Uterus (tissue), 4 donors: ENCODE results near the gene NOP53. TPM values are rescaled to one million over a fixed set of nuclear protein-coding genes. Genes with fewer than 3 reads are reported as not detected.
"Not testable (repeated sequence)": the region's sequence is repeated elsewhere in the genome, so short reads cannot be mapped to it uniquely, and the experiment has no call there.

Source experiments
- DNase-seq, 2 donors: peaks; one replicate each; pipeline ENCODE4 v3.0.0-alpha.2; 2019 to 2020
- H3K27ac ChIP-seq, 2 donors: fragments of 200-600 bp; sonication (generic); 1 replicate in 1 of 2; 2 replicates in 1 of 2; pipeline ENCODE4 v1.5.1; 2016 to 2018
- H3K27me3 ChIP-seq, 2 donors: fragments of 200-600 bp; sonication (generic); one replicate each; pipeline ENCODE4 v1.5.1; 2018 to 2019; ENCODE audit warnings: control low read depth in 1 of 2
- H3K36me3 ChIP-seq, 2 donors: fragments of 200-600 bp; sonication (generic); one replicate each; pipeline ENCODE4 v1.5.1; 2019; ENCODE audit warnings: control low read depth in 1 of 2
- H3K4me1 ChIP-seq, 2 donors: fragments of 200-600 bp; sonication (generic); one replicate each; pipeline ENCODE4 v1.5.1; 2018 to 2019; ENCODE audit warnings: control low read depth in 1 of 2
- H3K4me3 ChIP-seq, 2 donors: fragments of 200-600 bp; sonication (generic); 1 replicate in 1 of 2; 2 replicates in 1 of 2; pipeline ENCODE4 v1.5.1; 2018 to 2019; ENCODE audit warnings: mild to moderate bottlenecking in 1 of 2
- H3K9me3 ChIP-seq, 2 donors: fragments of 200-600 bp; sonication (generic); one replicate each; pipeline ENCODE4 v1.5.1; 2019; ENCODE audit warnings: control low read depth in 1 of 2
- POLR2A ChIP-seq, 2 donors: fragments of 450-650 bp; IDR thresholded peaks; one replicate each; pipeline ENCODE4 v1.6.1; 2016; ENCODE audit warnings: antibody characterized with exemption in 2 of 2, mild to moderate bottlenecking in 1 of 2, moderate library complexity in 1 of 2
- intact Hi-C: fragments of 100-400 bp; cut with DNase I; formaldehyde crosslinking; loops from one replicate; pipeline ENCODE4 v1.15.1; 2023; ENCODE audit warnings: low total_unique reads
- total RNA-seq, 4 donors: library from RNA; depleted of rRNA in 3 of 4; stranded (reverse); fragments of >200 nt in 3 of 4; gene quantifications; one replicate each; pipeline versions ENCODE4 v1.1.0 to v1.2.4, GENCODE V29; 2014 to 2023
- TF ChIP-seq, protein P1 (sequence below), 4 experiments: fragments of 200-600 bp in 2 of 4; fragments of 450-650 bp in 2 of 4; sonication (generic) in 2 of 4; IDR thresholded peaks; one replicate each; pipeline ENCODE4 v1.5.1; 2016 to 2019; ENCODE audit warnings: antibody characterized with exemption in 4 of 4, mild to moderate bottlenecking in 2 of 4, moderate library complexity in 1 of 4
- donor health status: DM: yes; HTN: yes; CAD: no.

Gene NOP53
- total RNA-seq, 4 donors from 2014 or later: 116 to 555 (median 444) TPM

DNA sequence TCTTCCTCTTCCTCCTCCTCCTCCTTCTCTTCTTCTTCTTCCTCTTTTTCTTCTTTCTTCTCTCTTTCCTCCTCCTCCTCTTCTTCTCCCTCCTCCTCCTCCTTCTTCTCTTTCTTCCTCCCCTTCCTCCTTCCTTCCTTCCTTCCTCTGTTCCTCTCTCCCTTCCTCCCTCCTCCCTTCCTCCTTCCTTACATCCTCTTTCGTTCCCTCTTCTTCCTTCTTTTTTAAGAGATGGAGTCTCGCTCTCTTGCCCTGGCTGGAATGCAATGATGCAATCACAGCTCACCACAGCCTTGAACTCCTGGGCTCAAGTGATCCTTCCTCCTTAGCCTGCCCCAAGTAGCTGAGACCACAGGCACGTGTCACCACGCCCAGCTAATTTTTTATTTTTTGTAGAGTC is 18.9 kb upstream of the NOP53 start:
- Histone ChIP-seq H3K27me3 (no peaks in the 10 kb centered on the region), H3K9me3 (no peaks in the 10 kb centered on the region), H3K4me1 (peaks cover 5 to 24% of the 10 kb centered on the region in 2 donors), H3K27ac (peak overlapping the region; percentile 46 to 63), H3K36me3 (no peaks in the 10 kb centered on the region), H3K4me3 (no peak overlapping the region)
- DNase-seq: no peak
- TF ChIP-seq, protein P1, sequence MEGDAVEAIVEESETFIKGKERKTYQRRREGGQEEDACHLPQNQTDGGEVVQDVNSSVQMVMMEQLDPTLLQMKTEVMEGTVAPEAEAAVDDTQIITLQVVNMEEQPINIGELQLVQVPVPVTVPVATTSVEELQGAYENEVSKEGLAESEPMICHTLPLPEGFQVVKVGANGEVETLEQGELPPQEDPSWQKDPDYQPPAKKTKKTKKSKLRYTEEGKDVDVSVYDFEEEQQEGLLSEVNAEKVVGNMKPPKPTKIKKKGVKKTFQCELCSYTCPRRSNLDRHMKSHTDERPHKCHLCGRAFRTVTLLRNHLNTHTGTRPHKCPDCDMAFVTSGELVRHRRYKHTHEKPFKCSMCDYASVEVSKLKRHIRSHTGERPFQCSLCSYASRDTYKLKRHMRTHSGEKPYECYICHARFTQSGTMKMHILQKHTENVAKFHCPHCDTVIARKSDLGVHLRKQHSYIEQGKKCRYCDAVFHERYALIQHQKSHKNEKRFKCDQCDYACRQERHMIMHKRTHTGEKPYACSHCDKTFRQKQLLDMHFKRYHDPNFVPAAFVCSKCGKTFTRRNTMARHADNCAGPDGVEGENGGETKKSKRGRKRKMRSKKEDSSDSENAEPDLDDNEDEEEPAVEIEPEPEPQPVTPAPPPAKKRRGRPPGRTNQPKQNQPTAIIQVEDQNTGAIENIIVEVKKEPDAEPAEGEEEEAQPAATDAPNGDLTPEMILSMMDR (IDR thresholded peaks at IDR 0.05): no peak
- TF ChIP-seq POLR2A (IDR thresholded peaks at IDR 0.05): no peak
- intact Hi-C loops: no loop called here

DNA sequence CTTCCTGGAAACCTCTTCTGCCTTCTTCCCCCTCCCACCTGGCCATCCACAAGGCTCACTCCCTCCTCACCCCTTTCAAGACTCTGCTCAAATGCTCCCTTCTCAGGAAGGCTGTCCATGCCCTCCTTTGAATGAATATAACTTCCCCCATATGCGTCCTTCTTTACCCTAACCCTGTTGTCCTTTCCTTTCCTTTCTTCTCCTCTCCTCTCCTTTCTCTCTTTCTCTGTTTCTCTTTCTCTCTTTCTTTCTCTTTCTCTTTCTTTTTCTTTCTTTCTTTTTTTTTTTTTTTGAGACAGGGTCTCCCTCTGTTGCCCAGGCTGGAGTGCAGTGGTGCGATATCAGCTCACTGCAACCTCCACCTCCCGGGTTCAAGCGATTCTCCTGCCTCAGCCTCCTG is 17.1 kb upstream of the NOP53 start:
- H3K9me3 ChIP-seq, DNase-seq, intact Hi-C loops, H3K36me3 ChIP-seq, H3K4me3 ChIP-seq, H3K27me3 ChIP-seq: not testable (repeated sequence)
- Histone ChIP-seq H3K4me1 (peaks cover 5 to 24% of the 10 kb centered on the region in 2 donors), H3K27ac (peak overlapping the region; percentile 88 to 94)

DNA sequence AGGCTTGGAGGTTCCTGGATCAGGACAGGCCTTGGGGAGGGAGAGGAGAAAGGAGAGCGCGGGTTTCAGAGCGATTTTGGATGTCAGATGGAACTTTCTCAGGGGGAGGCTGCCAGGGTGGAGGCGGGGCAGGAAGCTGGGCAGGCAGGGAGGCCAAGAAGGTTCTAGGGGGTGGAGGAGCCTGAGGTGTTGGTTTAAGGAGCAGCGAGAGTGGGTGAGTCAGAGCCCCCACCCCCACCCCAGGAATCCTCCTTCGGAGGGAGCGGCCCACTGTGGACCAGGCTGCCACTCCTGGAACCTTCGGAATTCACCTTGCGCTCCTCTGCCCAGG is 15.9 kb upstream of the NOP53 start:
- Histone ChIP-seq H3K27ac (peak overlapping the region; percentile 88 to 94), H3K9me3 (no peaks in the 10 kb centered on the region), H3K4me1 (peaks cover 5 to 19% of the 10 kb centered on the region in 2 donors), H3K27me3 (no peaks in the 10 kb centered on the region), H3K4me3 (peak overlapping the region; percentile 6 to 8), H3K36me3 (no peaks in the 10 kb centered on the region)
- DNase-seq: peak; percentile 79 to 87
- TF ChIP-seq, protein P1 (IDR thresholded peaks at IDR 0.05): no peak
- TF ChIP-seq POLR2A (IDR thresholded peaks at IDR 0.05): no peak
- intact Hi-C loops: no loop called here

DNA sequence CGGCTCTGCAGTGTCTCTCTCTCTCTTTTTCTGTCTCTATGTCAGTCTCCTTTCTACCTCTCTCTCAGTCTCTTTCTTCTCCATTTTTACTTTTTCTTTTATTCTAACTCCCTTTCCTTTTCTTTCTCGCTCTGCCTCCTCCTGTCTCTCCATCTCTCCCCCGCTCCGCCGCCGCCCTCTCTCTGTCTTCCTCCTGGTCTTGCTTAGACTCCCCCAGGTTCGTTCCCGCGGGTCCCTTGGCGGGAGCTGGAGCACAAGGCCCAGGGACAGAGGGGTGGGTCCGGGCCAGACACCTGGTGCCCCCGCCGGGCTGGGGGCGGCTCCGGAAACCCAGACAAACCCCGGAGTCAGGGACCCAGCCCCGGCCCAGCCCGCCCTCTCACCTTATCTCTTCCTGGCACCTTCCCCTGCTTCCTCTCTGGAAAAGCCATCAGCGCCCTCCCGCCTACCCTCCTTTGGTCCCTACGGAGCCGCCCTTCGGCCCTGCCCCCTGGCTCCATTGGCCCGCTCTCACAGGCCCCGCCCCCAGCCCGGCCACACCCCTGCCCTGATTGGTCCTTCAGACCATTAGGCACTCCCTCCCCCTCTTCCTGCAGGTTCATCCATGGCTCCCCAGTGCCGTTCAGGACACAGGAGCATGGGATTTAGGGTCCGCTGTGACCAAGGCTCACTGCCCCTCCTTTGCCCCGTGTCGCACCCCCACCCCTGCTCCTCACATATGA is 15.4 kb upstream of the NOP53 start:
- TF ChIP-seq, protein P1 (IDR thresholded peaks at IDR 0.05): no peak
- TF ChIP-seq POLR2A (IDR thresholded peaks at IDR 0.05): no peak
- H3K36me3 ChIP-seq: no peaks in the 10 kb centered on the region
- intact Hi-C loops: no loop called here
- peaks cover 5 to 19% of the 10 kb centered on the region in 2 donors for H3K4me1 ChIP-seq
- H3K27ac ChIP-seq: peak overlapping the region; percentile 88 to 94
- H3K27me3 ChIP-seq: no peaks in the 10 kb centered on the region
- peak; percentile 68 to 79 for DNase-seq
- no peaks in the 10 kb centered on the region for H3K9me3 ChIP-seq
- H3K4me3 ChIP-seq: peak overlapping the region; percentile 6 to 8

DNA sequence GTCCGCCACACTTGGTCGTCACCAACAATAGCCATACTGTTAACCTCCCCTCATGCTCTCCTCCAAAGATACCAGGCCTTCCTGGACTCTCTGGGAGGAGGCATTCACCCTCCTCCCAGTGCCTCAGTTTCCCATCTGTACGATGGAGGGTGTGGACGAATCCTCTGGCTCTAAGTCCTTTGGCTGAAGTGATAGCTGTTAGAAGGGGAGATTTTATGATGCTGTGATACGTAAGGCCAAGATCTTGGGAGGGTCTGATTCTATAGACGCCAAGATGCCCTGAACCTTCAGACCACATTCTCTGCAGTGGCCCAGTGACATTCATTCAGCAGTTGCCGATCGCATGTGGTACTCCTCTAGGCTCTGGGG is 14.8 kb upstream of the NOP53 start:
- intact Hi-C loops: no loop called here
- no peak for DNase-seq
- TF ChIP-seq POLR2A (IDR thresholded peaks at IDR 0.05): no peak
- TF ChIP-seq, protein P1 (IDR thresholded peaks at IDR 0.05): no peak
- Histone ChIP-seq H3K36me3 (no peaks in the 10 kb centered on the region), H3K9me3 (no peaks in the 10 kb centered on the region), H3K27ac (peak overlapping the region; percentile 88 to 94), H3K4me1 (peaks cover 5 to 19% of the 10 kb centered on the region in 2 donors), H3K4me3 (no peak overlapping the region), H3K27me3 (no peaks in the 10 kb centered on the region)
